Activated T-cell treated with anti-CD3 and anti-CD28 coated beads, Interleukin-2, amount 50 U/mL, for 24 hours (primary cell): ENCODE results near the gene CNST.
"Not testable (repeated sequence)": the region's sequence is repeated elsewhere in the genome, so short reads cannot be mapped to it uniquely, and the experiment has no call there.

Source experiments
- DNase-seq: peaks from one replicate; pipeline ENCODE4 v3.0.0-alpha.2; 2020
- H3K27ac Mint-ChIP-seq: 2 replicates; pipeline ENCODE4 v1.8.0; 2020; ENCODE audit warnings: mild to moderate bottlenecking, mixed read lengths
- H3K27me3 Mint-ChIP-seq: 2 replicates; pipeline ENCODE4 v1.8.0; 2020; ENCODE audit warnings: mixed read lengths
- H3K36me3 Mint-ChIP-seq: 2 replicates; pipeline ENCODE4 v1.8.0; 2020; ENCODE audit warnings: low read depth, mixed read lengths
- H3K4me1 Mint-ChIP-seq: 2 replicates; pipeline ENCODE4 v1.8.0; 2020; ENCODE audit warnings: low read depth, mixed read lengths
- H3K4me3 Mint-ChIP-seq: 2 replicates; pipeline ENCODE4 v1.8.0; 2020; ENCODE audit warnings: mild to moderate bottlenecking, moderate library complexity, mixed read lengths
- H3K9me3 Mint-ChIP-seq: 2 replicates; pipeline ENCODE4 v1.8.0; 2020; ENCODE audit warnings: mixed read lengths

Gene CNST

GRCh38 chr1:246537887-246538286 lies 28.4 kb upstream of the CNST start:
- Mint-ChIP-seq H3K27ac (no peak overlapping the region), H3K9me3 (no peaks in the 10 kb centered on the region), H3K4me1 (no peaks in the 10 kb centered on the region), H3K4me3 (no peak overlapping the region), H3K27me3 (no peaks in the 10 kb centered on the region), H3K36me3 (peaks cover 36% of the 10 kb centered on the region)
- no peak for DNase-seq

GRCh38 chr1:246540738-246541491 lies 25.3 kb upstream of the CNST start:
- no peak overlapping the region for H3K4me3 Mint-ChIP-seq
- H3K36me3 Mint-ChIP-seq: peaks cover 62% of the 10 kb centered on the region
- H3K27ac Mint-ChIP-seq: no peak overlapping the region
- no peak for DNase-seq
- no peaks in the 10 kb centered on the region for H3K4me1 Mint-ChIP-seq
- H3K9me3 Mint-ChIP-seq: no peaks in the 10 kb centered on the region
- no peaks in the 10 kb centered on the region for H3K27me3 Mint-ChIP-seq

- Mint-ChIP-seq H3K4me1 (peaks cover 4% of the 10 kb centered on the region), H3K27ac (no peak overlapping the region), H3K27me3 (no peaks in the 10 kb centered on the region), H3K4me3 (no peak overlapping the region), H3K36me3 (peaks cover 69% of the 10 kb centered on the region), H3K9me3 (no peaks in the 10 kb centered on the region)
- no peak for DNase-seq
Observed at GRCh38 chr1:246544001-246544400, 22.3 kb upstream of the CNST start.

GRCh38 chr1:246549665-246550064 lies 16.6 kb upstream of the CNST start:
- no peak overlapping the region for H3K27ac Mint-ChIP-seq
- H3K4me1 Mint-ChIP-seq: peaks cover 7% of the 10 kb centered on the region
- H3K9me3 Mint-ChIP-seq: no peaks in the 10 kb centered on the region
- H3K4me3 Mint-ChIP-seq: no peak overlapping the region
- H3K27me3 Mint-ChIP-seq: no peaks in the 10 kb centered on the region
- DNase-seq: no peak
- peaks cover 80% of the 10 kb centered on the region for H3K36me3 Mint-ChIP-seq

GRCh38 chr1:246550402-246550801 lies 15.9 kb upstream of the CNST start:
- peaks cover 82% of the 10 kb centered on the region for H3K36me3 Mint-ChIP-seq

GRCh38 chr1:246552110-246552509 lies 14.1 kb upstream of the CNST start:
- Mint-ChIP-seq H3K27ac (no peak overlapping the region), H3K4me3 (no peak overlapping the region), H3K36me3 (peaks cover 91% of the 10 kb centered on the region), H3K4me1 (peaks cover 7% of the 10 kb centered on the region), H3K9me3 (no peaks in the 10 kb centered on the region), H3K27me3 (no peaks in the 10 kb centered on the region)
- DNase-seq: no peak

More at GRCh38 chr1:246550402-246550801, 15.9 kb upstream of the CNST start:
- Mint-ChIP-seq H3K27ac (no peak overlapping the region), H3K9me3 (no peaks in the 10 kb centered on the region), H3K4me3 (no peak overlapping the region), H3K27me3 (no peaks in the 10 kb centered on the region), H3K4me1 (peaks cover 7% of the 10 kb centered on the region)
- DNase-seq: no peak

GRCh38 chr1:246554201-246554600 lies 12.1 kb upstream of the CNST start:
- Mint-ChIP-seq H3K4me3 (no peak overlapping the region), H3K4me1 (peaks cover 2% of the 10 kb centered on the region), H3K9me3 (no peaks in the 10 kb centered on the region), H3K36me3 (peaks cover 90% of the 10 kb centered on the region), H3K27ac (no peak overlapping the region), H3K27me3 (no peaks in the 10 kb centered on the region)
- no peak for DNase-seq

- Mint-ChIP-seq H3K4me1 (peaks cover 19% of the 10 kb centered on the region), H3K4me3 (no peak overlapping the region), H3K36me3 (peaks cover 85% of the 10 kb centered on the region), H3K9me3 (no peaks in the 10 kb centered on the region), H3K27me3 (no peaks in the 10 kb centered on the region), H3K27ac (no peak overlapping the region)
- no peak for DNase-seq
Observed at GRCh38 chr1:246558041-246558440, 8.2 kb upstream of the CNST start.

GRCh38 chr1:246559310-246559709 lies 6.9 kb upstream of the CNST start:
- DNase-seq: no peak
- H3K36me3 Mint-ChIP-seq: peaks cover 85% of the 10 kb centered on the region
- peak overlapping the region; percentile 19 for H3K27ac Mint-ChIP-seq
- peaks cover 23% of the 10 kb centered on the region for H3K4me1 Mint-ChIP-seq
- no peaks in the 10 kb centered on the region for H3K27me3 Mint-ChIP-seq
- H3K4me3 Mint-ChIP-seq: no peak overlapping the region
- no peaks in the 10 kb centered on the region for H3K9me3 Mint-ChIP-seq

GRCh38 chr1:246560833-246561232 lies 5.4 kb upstream of the CNST start:
- not testable (repeated sequence) for H3K9me3 Mint-ChIP-seq, H3K27ac Mint-ChIP-seq, H3K4me3 Mint-ChIP-seq, H3K27me3 Mint-ChIP-seq, DNase-seq
- peaks cover 87% of the 10 kb centered on the region for H3K36me3 Mint-ChIP-seq
- peaks cover 30% of the 10 kb centered on the region for H3K4me1 Mint-ChIP-seq

- peak; percentile 33 for DNase-seq
- peaks cover 47% of the 10 kb centered on the region for H3K4me1 Mint-ChIP-seq
- H3K27me3 Mint-ChIP-seq: no peaks in the 10 kb centered on the region
- peak overlapping the region; percentile 98 for H3K27ac Mint-ChIP-seq
- peaks cover 75% of the 10 kb centered on the region for H3K36me3 Mint-ChIP-seq
- H3K4me3 Mint-ChIP-seq: peak overlapping the region; percentile 99
- H3K9me3 Mint-ChIP-seq: no peaks in the 10 kb centered on the region
Observed at GRCh38 chr1:246564839-246565750, 1.2 kb upstream of the CNST start.

- Mint-ChIP-seq H3K9me3 (no peaks in the 10 kb centered on the region), H3K27me3 (no peaks in the 10 kb centered on the region), H3K4me3 (peak overlapping the region; percentile 99), H3K4me1 (peaks cover 49% of the 10 kb centered on the region), H3K27ac (peak overlapping the region; percentile 98), H3K36me3 (peaks cover 73% of the 10 kb centered on the region)
- DNase-seq: no peak
Observed at GRCh38 chr1:246565751-246566127, 517 bp upstream of the CNST start.

- H3K27ac Mint-ChIP-seq: peak overlapping the region; percentile 98
- H3K9me3 Mint-ChIP-seq: no peaks in the 10 kb centered on the region
- peak overlapping the region; percentile 99 for H3K4me3 Mint-ChIP-seq
- peaks cover 59% of the 10 kb centered on the region for H3K4me1 Mint-ChIP-seq
- no peak for DNase-seq
- H3K27me3 Mint-ChIP-seq: no peaks in the 10 kb centered on the region
- H3K36me3 Mint-ChIP-seq: peaks cover 70% of the 10 kb centered on the region
Observed at GRCh38 chr1:246566813-246567645, 773 bp downstream of the CNST start.

- H3K27ac Mint-ChIP-seq: peak overlapping the region; percentile 98
- H3K27me3 Mint-ChIP-seq: no peaks in the 10 kb centered on the region
- no peak for DNase-seq
- H3K4me3 Mint-ChIP-seq: peak overlapping the region; percentile 99
- peaks cover 59% of the 10 kb centered on the region for H3K4me1 Mint-ChIP-seq
- H3K36me3 Mint-ChIP-seq: peaks cover 64% of the 10 kb centered on the region
- H3K9me3 Mint-ChIP-seq: no peaks in the 10 kb centered on the region
Observed at GRCh38 chr1:246567646-246568235, 1.5 kb downstream of the CNST start.
